ENCODE measurements around the gene CNOT4. TPM values are rescaled to one million over a fixed set of nuclear protein-coding genes. Genes with fewer than 3 reads are reported as not detected.

The CNOT4 gene
- total RNA-seq, 2 experiments from 2014 or later = 24.0 to 29.8 TPM

DNA sequence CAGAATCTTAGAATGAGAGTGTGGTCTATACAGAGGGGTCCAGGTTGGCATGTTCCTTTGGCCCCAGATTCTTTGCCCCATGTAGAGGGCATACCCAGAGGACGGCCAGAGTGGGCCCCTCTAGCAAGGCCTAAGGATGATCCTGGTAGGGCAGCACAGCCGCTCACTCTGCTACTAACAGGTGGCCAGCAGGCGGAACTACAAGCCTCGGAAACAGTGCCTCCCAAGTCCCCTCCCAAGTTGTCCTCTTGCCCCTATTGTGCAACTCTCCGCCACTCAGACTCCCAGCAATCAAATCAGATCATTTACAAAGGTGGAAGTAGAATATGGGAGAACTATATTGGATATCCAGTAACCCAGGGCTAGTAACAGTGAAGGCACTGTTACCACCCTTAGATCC is 168.9 kb downstream of the CNOT4 start:
- Mint-ChIP-seq H3K36me3 (ENCODE audit: low read depth) (no peaks in the 10 kb centered on the region), H3K9me3 (no peaks in the 10 kb centered on the region), H3K27me3 (no peaks in the 10 kb centered on the region), H3K4me1 (ENCODE audit: low read depth) (no peaks in the 10 kb centered on the region), H3K4me3 (no peak overlapping the region), H3K27ac (no peak overlapping the region)
- H3K27me3 ChIP-seq (ENCODE audit: control insufficient read depth in 1 of 2, insufficient read depth in 2 of 2, low read length in 2 of 2) = peaks cover 0 to 2% of the 10 kb centered on the region in 2 experiments
- H3K9me3 ChIP-seq (ENCODE audit: control insufficient read depth in 1 of 2, insufficient read depth in 1 of 2, low read length in 2 of 2) = no peaks in the 10 kb centered on the region
- no peaks in the 10 kb centered on the region for H3K4me1 ChIP-seq (ENCODE audit: insufficient read depth, low read length)
- ChIA-PET CTCF (no interaction called here), POLR2A (no interaction called here)
- DNase-seq (no peak), ATAC-seq (ENCODE audit: poor library complexity) (no peak)
- intact Hi-C loops (cut with DNase I, micrococcal nuclease) = no loop called here
- no peak for TF ChIP-seq CTCF (IDR thresholded peaks at IDR 0.05)
- H3K27ac ChIP-seq (ENCODE audit: low read depth in 1 of 2, low read length in 2 of 2) = no peak overlapping the region
- no peak overlapping the region for H3K4me3 ChIP-seq (ENCODE audit: low read length)
- no peaks in the 10 kb centered on the region for H3K36me3 ChIP-seq (ENCODE audit: insufficient read depth, low read length)

DNA sequence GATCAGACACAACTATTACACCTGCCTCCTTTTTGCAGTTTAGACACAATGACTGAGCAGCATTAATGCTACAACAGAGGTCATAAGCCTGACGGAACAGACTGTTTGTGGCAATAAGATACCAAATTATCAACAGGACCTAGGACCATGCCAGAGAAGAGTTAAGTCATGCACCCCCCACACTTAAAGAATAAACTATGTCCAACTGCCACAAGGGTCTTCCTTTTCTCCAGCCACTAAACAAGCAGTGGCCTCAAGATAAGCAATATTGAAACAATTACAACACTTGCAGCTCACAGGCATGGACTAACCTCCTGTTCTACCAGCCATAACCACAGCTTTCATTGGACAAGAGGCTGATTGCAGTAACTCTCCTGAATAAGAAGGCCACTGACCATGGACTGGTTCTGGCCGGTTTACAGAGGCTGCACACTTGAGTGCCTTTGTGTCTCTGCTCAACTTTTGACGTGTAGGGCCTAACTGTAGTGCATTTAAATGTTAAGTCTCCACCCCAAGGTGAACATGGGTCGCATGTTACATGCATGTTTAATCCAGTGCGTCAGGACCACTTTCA is 171.8 kb downstream of the CNOT4 start:
- ChIA-PET POLR2A (no interaction called here), CTCF (no interaction called here)
- no peaks in the 10 kb centered on the region for H3K36me3 ChIP-seq (ENCODE audit: insufficient read depth, low read length)
- no peak overlapping the region for H3K4me3 ChIP-seq (ENCODE audit: low read length)
- TF ChIP-seq CTCF (IDR thresholded peaks at IDR 0.05) = no peak
- no peaks in the 10 kb centered on the region for H3K36me3 Mint-ChIP-seq (ENCODE audit: low read depth)
- H3K4me1 ChIP-seq (ENCODE audit: insufficient read depth, low read length) = no peaks in the 10 kb centered on the region
- H3K4me1 Mint-ChIP-seq (ENCODE audit: low read depth) = no peaks in the 10 kb centered on the region
- no peaks in the 10 kb centered on the region for H3K27me3 Mint-ChIP-seq
- H3K27ac ChIP-seq (ENCODE audit: low read depth in 1 of 2, low read length in 2 of 2) = no peak overlapping the region
- H3K9me3 Mint-ChIP-seq = no peaks in the 10 kb centered on the region
- no peak overlapping the region for H3K27ac Mint-ChIP-seq
- H3K4me3 Mint-ChIP-seq = no peak overlapping the region
- DNase-seq (no peak), ATAC-seq (ENCODE audit: poor library complexity) (no peak)
- intact Hi-C loops (cut with DNase I, micrococcal nuclease) = loop anchor here in 1 of 2 experiments (5.0 kb wide), 1 partner anchor 56 kb away; no protein-coding TSS in a partner anchor
- H3K9me3 ChIP-seq (ENCODE audit: control insufficient read depth in 1 of 2, insufficient read depth in 1 of 2, low read length in 2 of 2) = no peaks in the 10 kb centered on the region
- H3K27me3 ChIP-seq (ENCODE audit: control insufficient read depth in 1 of 2, insufficient read depth in 2 of 2, low read length in 2 of 2) = peaks cover 0 to 2% of the 10 kb centered on the region in 2 experiments

DNA sequence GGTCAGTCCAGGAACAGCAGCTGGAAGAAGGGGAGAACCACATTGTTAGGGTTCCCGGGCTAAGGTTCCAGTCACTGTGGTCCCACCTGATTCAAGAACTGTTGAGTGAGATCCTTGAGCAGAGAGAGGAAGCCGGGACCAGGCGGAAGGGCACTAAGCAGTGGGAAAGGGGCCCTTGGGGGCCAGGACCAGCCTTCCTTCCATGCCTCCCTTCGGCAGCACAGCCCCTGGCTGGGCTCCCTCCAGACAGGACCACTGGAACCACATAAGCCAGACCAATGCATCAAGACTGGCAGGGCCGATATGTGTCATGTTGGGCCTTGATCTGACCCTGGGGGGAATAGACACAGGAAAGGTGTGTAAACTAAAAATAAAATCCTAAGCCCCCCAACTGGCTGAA is 172.4 kb downstream of the CNOT4 start:
- Histone ChIP-seq H3K4me1 (ENCODE audit: insufficient read depth, low read length) (no peaks in the 10 kb centered on the region), H3K27ac (ENCODE audit: low read depth in 1 of 2, low read length in 2 of 2) (no peak overlapping the region), H3K9me3 (ENCODE audit: control insufficient read depth in 1 of 2, insufficient read depth in 1 of 2, low read length in 2 of 2) (no peaks in the 10 kb centered on the region), H3K36me3 (ENCODE audit: insufficient read depth, low read length) (no peaks in the 10 kb centered on the region), H3K27me3 (ENCODE audit: control insufficient read depth in 1 of 2, insufficient read depth in 2 of 2, low read length in 2 of 2) (peaks cover 0 to 2% of the 10 kb centered on the region in 2 experiments), H3K4me3 (ENCODE audit: low read length) (no peak overlapping the region)
- CTCF ChIA-PET = no interaction called here
- Mint-ChIP-seq H3K9me3 (no peaks in the 10 kb centered on the region), H3K27ac (no peak overlapping the region), H3K36me3 (ENCODE audit: low read depth) (no peaks in the 10 kb centered on the region), H3K4me3 (no peak overlapping the region), H3K4me1 (ENCODE audit: low read depth) (no peaks in the 10 kb centered on the region), H3K27me3 (no peaks in the 10 kb centered on the region)
- no peak for TF ChIP-seq CTCF (IDR thresholded peaks at IDR 0.05)
- intact Hi-C loops (cut with DNase I, micrococcal nuclease) = loop anchor here in 1 of 2 experiments (5.0 kb wide), 1 partner anchor 55 kb away; no protein-coding TSS in a partner anchor
- POLR2A ChIA-PET = no interaction called here
- no peak for DNase-seq
- no peak for ATAC-seq (ENCODE audit: poor library complexity)

Measured in CD4-positive, alpha-beta T cell (primary cell).